ENCODE data around the gene MSRB1. TPM values are rescaled to one million over a fixed set of nuclear protein-coding genes. Genes with fewer than 3 reads are reported as not detected.

The MSRB1 gene
- total RNA-seq, 1 donor from 2014 or later, result 11.7 TPM

- H3K27me3 ChIP-seq (ENCODE audit: control insufficient read depth, insufficient read depth, low read length), result peaks cover 56% of the 10 kb centered on the region
- H3K36me3 ChIP-seq (ENCODE audit: control insufficient read depth, insufficient read depth, low read length), result peaks cover 4% of the 10 kb centered on the region
- no peak for TF ChIP-seq CTCF (IDR thresholded peaks at IDR 0.05; ENCODE audit: insufficient read depth, low read length, poor library complexity, severe bottlenecking)
- no peak for DNase-seq (ENCODE audit: low read depth)
- H3K4me3 ChIP-seq (ENCODE audit: low read depth, low read length), result no peak overlapping the region
Measured at GRCh38 chr16:1980030-1980769, 37.2 kb upstream of the MSRB1 start.

- no peak for TF ChIP-seq CTCF (IDR thresholded peaks at IDR 0.05; ENCODE audit: insufficient read depth, low read length, poor library complexity, severe bottlenecking)
- DNase-seq (ENCODE audit: low read depth), result no peak
- H3K4me3 ChIP-seq (ENCODE audit: low read depth, low read length), result no peak overlapping the region
Measured at GRCh38 chr16:1979271-1980029, 36.5 kb upstream of the MSRB1 start.

GRCh38 chr16:1978476-1979120 lies 35.6 kb upstream of the MSRB1 start:
- peaks cover 55% of the 10 kb centered on the region for H3K27me3 ChIP-seq (ENCODE audit: control insufficient read depth, insufficient read depth, low read length)
- TF ChIP-seq CTCF (IDR thresholded peaks at IDR 0.05; ENCODE audit: insufficient read depth, low read length, poor library complexity, severe bottlenecking), result no peak
- no peak for DNase-seq (ENCODE audit: low read depth)
- peaks cover 6% of the 10 kb centered on the region for H3K36me3 ChIP-seq (ENCODE audit: control insufficient read depth, insufficient read depth, low read length)
- no peak overlapping the region for H3K4me3 ChIP-seq (ENCODE audit: low read depth, low read length)

More at GRCh38 chr16:1979271-1980029, 36.5 kb upstream of the MSRB1 start:
- Histone ChIP-seq H3K36me3 (ENCODE audit: control insufficient read depth, insufficient read depth, low read length) (peaks cover 6% of the 10 kb centered on the region), H3K27me3 (ENCODE audit: control insufficient read depth, insufficient read depth, low read length) (peaks cover 56% of the 10 kb centered on the region)

- Histone ChIP-seq H3K4me3 (ENCODE audit: low read depth, low read length) (no peak overlapping the region), H3K36me3 (ENCODE audit: control insufficient read depth, insufficient read depth, low read length) (peaks cover 6% of the 10 kb centered on the region), H3K27me3 (ENCODE audit: control insufficient read depth, insufficient read depth, low read length) (peaks cover 48% of the 10 kb centered on the region)
- TF ChIP-seq CTCF (IDR thresholded peaks at IDR 0.05; ENCODE audit: insufficient read depth, low read length, poor library complexity, severe bottlenecking), result no peak
- no peak for DNase-seq (ENCODE audit: low read depth)
Measured at GRCh38 chr16:1977875-1978268, 34.9 kb upstream of the MSRB1 start.

GRCh38 chr16:1976951-1977874 lies 34.2 kb upstream of the MSRB1 start:
- H3K27me3 ChIP-seq (ENCODE audit: control insufficient read depth, insufficient read depth, low read length), result peaks cover 41% of the 10 kb centered on the region
- peaks cover 6% of the 10 kb centered on the region for H3K36me3 ChIP-seq (ENCODE audit: control insufficient read depth, insufficient read depth, low read length)
- DNase-seq (ENCODE audit: low read depth), result no peak
- TF ChIP-seq CTCF (IDR thresholded peaks at IDR 0.05; ENCODE audit: insufficient read depth, low read length, poor library complexity, severe bottlenecking), result no peak
- no peak overlapping the region for H3K4me3 ChIP-seq (ENCODE audit: low read depth, low read length)
